HepG2 (cell line): Measurements from ENCODE around the gene FOXJ2. TPM values are rescaled to one million over a fixed set of nuclear protein-coding genes. Genes with fewer than 3 reads are reported as not detected.

ENCODE experiments used
- BCL3 ChIP-seq: sonication (generic); formaldehyde crosslinking; IDR thresholded peaks from 2 replicates; pipeline ENCODE4 v1.5.1; 2020; ENCODE audit warnings: mild to moderate bottlenecking, missing genetic modification reagents, moderate library complexity
- CHCHD3 ChIP-seq: sonication (generic); formaldehyde crosslinking; IDR thresholded peaks from 2 replicates; pipeline ENCODE4 v1.8.0; 2022; ENCODE audit warnings: mild to moderate bottlenecking, missing genetic modification reagents, moderate library complexity
- DR1 ChIP-seq: sonication (generic); formaldehyde crosslinking; IDR thresholded peaks from 2 replicates; pipeline ENCODE4 v1.8.0; 2021; ENCODE audit warnings: mild to moderate bottlenecking, missing genetic modification reagents, inconsistent platforms
- ESRRA ChIP-seq: sonication (generic); formaldehyde crosslinking; IDR thresholded peaks from 2 replicates; pipeline ENCODE4 v1.5.1; 2020; ENCODE audit warnings: mild to moderate bottlenecking, low read depth, missing genetic modification reagents
- ETS1 ChIP-seq: sonication (generic); formaldehyde crosslinking; IDR thresholded peaks from 2 replicates; pipeline ENCODE4 v1.4.0; 2020; ENCODE audit warnings: missing genetic modification reagents
- GRHL1 ChIP-seq: sonication (generic); formaldehyde crosslinking; conservative IDR thresholded peaks from 2 replicates; pipeline ENCODE4 v1.8.0; 2022; ENCODE audit warnings: missing genetic modification reagents
- KLF12 ChIP-seq: sonication (generic); formaldehyde crosslinking; IDR thresholded peaks from 2 replicates; pipeline ENCODE4 v1.4.0; 2020; ENCODE audit warnings: missing genetic modification reagents, borderline replicate concordance
- KLF6 ChIP-seq: IDR thresholded peaks from 2 replicates; pipeline ENCODE4 v1.8.0; 2016; ENCODE audit warnings: missing biosample characterization, missing genetic modification reagents
- MAZ ChIP-seq, 2 experiments: sonication (generic) in 1 of 2; formaldehyde crosslinking in 1 of 2; IDR thresholded peaks; 2 replicates each; pipeline versions ENCODE4 v1.5.0 to v1.6.1; 2012 to 2020; ENCODE audit warnings: low read depth in 2 of 2, mild to moderate bottlenecking in 2 of 2, borderline replicate concordance in 1 of 2, improper control_type of control experiment in 1 of 2, low read length in 1 of 2, missing genetic modification reagents in 1 of 2, moderate library complexity in 1 of 2
- STAG1 ChIP-seq: sonication (generic); formaldehyde crosslinking; IDR thresholded peaks from 2 replicates; pipeline ENCODE4 v1.4.0; 2020; ENCODE audit warnings: missing genetic modification reagents
- ZNF407 ChIP-seq: sonication (generic); formaldehyde crosslinking; IDR thresholded peaks from one replicate; pipeline ENCODE4 v1.5.1; 2020; ENCODE audit warnings: mild to moderate bottlenecking, missing genetic modification reagents; ENCODE audit errors: not compliant biosample characterization
- ZNF878 ChIP-seq: sonication (generic); formaldehyde crosslinking; IDR thresholded peaks from 2 replicates; pipeline ENCODE4 v1.8.1; 2023; ENCODE audit warnings: mild to moderate bottlenecking, missing genetic modification reagents, moderate library complexity
- polyA plus RNA-seq, 8 experiments: library from polyadenylated mRNA; depleted of rRNA in 3 of 8; stranded (reverse) in 7 of 8; unstranded in 1 of 8; fragments of >200 nt; fragmentation: Illumina TruSeq in 4 of 8; extraction: Trizol in 4 of 8; gene quantifications; 2 replicates each; pipeline versions ENCODE4 v1.2.1 to v1.2.3, GENCODE V29; 2011 to 2016; ENCODE audit warnings: low read depth in 4 of 8, missing spikeins in 1 of 8, mixed read lengths in 1 of 8; ENCODE audit not compliant: insufficient read depth in 1 of 8
- total RNA-seq, 5 experiments: library from RNA; depleted of rRNA; stranded (reverse); fragments of >200 nt; fragmentation: Illumina TruSeq; extraction: Trizol; gene quantifications; 2 replicates each; pipeline ENCODE4 v1.2.3, GENCODE V29; 2016; ENCODE audit warnings: low read depth in 1 of 5

Gene FOXJ2
- total and polyA plus RNA-seq, 2 of the 13 experiments (the other 11 are each of a cell fraction or from before 2014, with no cell fraction given), result 2.2 to 2.9 TPM

GRCh38 chr12:8026291-8026900 lies 6.1 kb upstream of the FOXJ2 start (continued):
- TF ChIP-seq CHCHD3 (CRISPR knock-in tag) (0 out of 2 replicates have a peak, but pooled peaks have one; percentile 16), ESRRA (CRISPR knock-in tag) (no peak), KLF6 (CRISPR knock-in tag) (0 out of 2 replicates have a peak, but pooled peaks have one; percentile 15), MAZ (IDR thresholded peaks at IDR 0.05; ENCODE audit: borderline replicate concordance, low read depth, low read length) (peak; percentile 46; the same call in 1 of the 2 replicates), MAZ (CRISPR knock-in tag; IDR thresholded peaks at IDR 0.05; ENCODE audit: low read depth) (no peak), STAG1 (no peak), BCL3 (no peak), KLF12 (CRISPR knock-in tag) (peak; percentile 20; the same call in 1 of the 2 replicates), GRHL1 (CRISPR knock-in tag) (no peak), ZNF407 (no peak), ETS1 (CRISPR knock-in tag) (0 out of 2 replicates have a peak, but pooled peaks have one; percentile 8), ZNF878 (CRISPR knock-in tag) (no peak; the same call in 1 of the 2 replicates), DR1 (peak; percentile 35; the same call in 1 of the 2 replicates)
